Adrenal gland (tissue), 12 donors: ENCODE results near the gene KCNJ6. TPM values are rescaled to one million over a fixed set of nuclear protein-coding genes. Genes with fewer than 3 reads are reported as not detected.

ENCODE experiments used
- DNase-seq, 7 donors: peaks; one replicate each; pipeline ENCODE4 v3.0.0-alpha.2; 2019 to 2020
- H3K27ac ChIP-seq, 5 donors: fragments of 200-600 bp; sonication (generic) in 4 of 5; 1 replicate in 3 of 5; 2 replicates in 2 of 5; pipeline versions ENCODE4 v1.5.1 to v1.8.0; 2016 to 2020; ENCODE audit warnings: mild to moderate bottlenecking in 1 of 5
- H3K27me3 ChIP-seq: fragments of 200-600 bp; 2 replicates; pipeline ENCODE4 v1.8.0; 2021
- H3K36me3 ChIP-seq, 2 donors: fragments of 200-600 bp; replicated peaks in 1 of 2; 1 replicate in 1 of 2; 2 replicates in 1 of 2; pipeline versions ENCODE4 v1.5.1 to v1.8.0; 2018 to 2022
- H3K4me1 ChIP-seq, 2 donors: fragments of 200-600 bp; replicated peaks in 1 of 2; 1 replicate in 1 of 2; 2 replicates in 1 of 2; pipeline versions ENCODE4 v1.5.1 to v1.8.0; 2018 to 2021
- H3K4me3 ChIP-seq, 4 donors: fragments of 200-600 bp; sonication (generic) in 3 of 4; one replicate each; pipeline ENCODE4 v1.5.1; 2016 to 2018
- H3K9me3 ChIP-seq, 3 donors: fragments of 200-600 bp; sonication (generic) in 1 of 3; replicated peaks in 1 of 3; 1 replicate in 2 of 3; 2 replicates in 1 of 3; pipeline versions ENCODE4 v1.5.1 to v1.8.0; 2016 to 2021
- POLR2A ChIP-seq, 2 donors: fragments of 450-650 bp; IDR thresholded peaks; one replicate each; pipeline ENCODE4 v1.6.1; 2017; ENCODE audit warnings: antibody characterized with exemption in 2 of 2, mild to moderate bottlenecking in 2 of 2, moderate library complexity in 1 of 2
- WGBS, 4 donors: extraction: QIAGEN DNeasy Blood & Tissue Kit in 2 of 4; methylation state at CpG; one replicate each; pipeline versions ENCODE4 v1.1.5 to v1.1.7; 2013 to 2017; 5-methylcytosine and 5-hydroxymethylcytosine counted together
- intact Hi-C, 2 donors: fragments of 100-400 bp; cut with DNase I; formaldehyde crosslinking; loops; one replicate each; pipeline versions ENCODE4 v1.14.1 to v1.15.0; 2022 to 2023
- polyA plus RNA-seq, 3 donors: library from polyadenylated mRNA; stranded (reverse); fragments of 200-250 nt in 2 of 3; fragments of 350-450 nt in 1 of 3; fragmentation: Illumina TruSeq in 1 of 3; extraction: RNeasy Lipid Tissue Mini Kit (QIAGEN cat#74804) in 1 of 3; gene quantifications; one replicate each; pipeline ENCODE4 v1.2.3, GENCODE V29; 2013 to 2014
- total RNA-seq, 9 donors: library from RNA; depleted of rRNA in 4 of 9; stranded (reverse); fragments of >200 nt in 4 of 9; fragments of 120-200 nt in 1 of 9; fragmentation: NEBNext Ultra II Directional in 1 of 9; extraction: Animal tissue kit (Norgen Biotek cat#: 25700) in 1 of 9; gene quantifications; one replicate each; pipeline versions ENCODE4 v1.1.0 to v1.2.4, GENCODE V29; 2013 to 2023
- TF ChIP-seq, protein P1 (sequence below), 6 experiments: fragments of 450-650 bp in 4 of 6; fragments of 200-600 bp in 2 of 6; sonication (generic) in 1 of 6; IDR thresholded peaks; 1 replicate in 5 of 6; 2 replicates in 1 of 6; pipeline versions ENCODE4 v1.5.1 to v1.8.0; 2016 to 2021; ENCODE audit warnings: antibody characterized with exemption in 6 of 6, mild to moderate bottlenecking in 2 of 6, moderate library complexity in 1 of 6
- donor health status: healthy with polysubstance abuse.
- donor health status: Bipolar disorder and iron deficiency.
- donor health status: DM: yes; HTN: yes; CAD: no.
- donor health status: DM: no; HTN: no; CAD: no.
- donor health status: DM: no; HTN: no; CAD: no.
- donor health status: DM: yes; HTN: yes; CAD: no.

Gene KCNJ6
- total and polyA plus RNA-seq, 12 donors, result 0.03 to 0.60 (median 0.07) TPM; not detected in 4

DNA sequence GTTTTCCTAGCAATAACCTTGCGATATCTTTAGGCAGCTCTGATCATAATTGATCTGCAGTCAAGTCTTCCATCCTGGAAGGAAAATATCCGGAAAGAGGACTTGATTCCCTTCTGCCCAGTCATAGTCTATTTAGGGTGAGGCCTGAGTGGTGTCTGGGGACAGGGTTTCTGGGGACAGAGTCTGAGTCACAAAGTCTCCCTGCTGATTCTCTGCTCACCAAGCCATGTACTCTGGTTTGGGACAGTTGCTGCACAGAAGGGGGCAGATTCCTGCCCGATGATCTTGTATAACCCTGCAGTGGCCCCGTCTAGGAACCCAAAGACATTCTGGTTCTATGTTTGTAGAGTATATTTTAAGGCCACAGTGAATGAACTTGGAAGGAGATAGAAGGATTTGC lies 178.8 kb downstream of the KCNJ6 start:
- no peak overlapping the region for H3K4me3 ChIP-seq
- intact Hi-C loops, result no loop called here
- DNase-seq, result no peak
- H3K4me1 ChIP-seq, result no peaks in the 10 kb centered on the region
- TF ChIP-seq, protein P1, sequence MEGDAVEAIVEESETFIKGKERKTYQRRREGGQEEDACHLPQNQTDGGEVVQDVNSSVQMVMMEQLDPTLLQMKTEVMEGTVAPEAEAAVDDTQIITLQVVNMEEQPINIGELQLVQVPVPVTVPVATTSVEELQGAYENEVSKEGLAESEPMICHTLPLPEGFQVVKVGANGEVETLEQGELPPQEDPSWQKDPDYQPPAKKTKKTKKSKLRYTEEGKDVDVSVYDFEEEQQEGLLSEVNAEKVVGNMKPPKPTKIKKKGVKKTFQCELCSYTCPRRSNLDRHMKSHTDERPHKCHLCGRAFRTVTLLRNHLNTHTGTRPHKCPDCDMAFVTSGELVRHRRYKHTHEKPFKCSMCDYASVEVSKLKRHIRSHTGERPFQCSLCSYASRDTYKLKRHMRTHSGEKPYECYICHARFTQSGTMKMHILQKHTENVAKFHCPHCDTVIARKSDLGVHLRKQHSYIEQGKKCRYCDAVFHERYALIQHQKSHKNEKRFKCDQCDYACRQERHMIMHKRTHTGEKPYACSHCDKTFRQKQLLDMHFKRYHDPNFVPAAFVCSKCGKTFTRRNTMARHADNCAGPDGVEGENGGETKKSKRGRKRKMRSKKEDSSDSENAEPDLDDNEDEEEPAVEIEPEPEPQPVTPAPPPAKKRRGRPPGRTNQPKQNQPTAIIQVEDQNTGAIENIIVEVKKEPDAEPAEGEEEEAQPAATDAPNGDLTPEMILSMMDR (IDR thresholded peaks at IDR 0.05), result no peak
- no peak for TF ChIP-seq POLR2A (IDR thresholded peaks at IDR 0.05)
- no peaks in the 10 kb centered on the region for H3K9me3 ChIP-seq
- peaks cover 7% of the 10 kb centered on the region for H3K27me3 ChIP-seq
- no peak overlapping the region for H3K27ac ChIP-seq
- H3K36me3 ChIP-seq, result no peaks in the 10 kb centered on the region
- WGBS, 4 donors, result 29 to 76% (median 63%) methylated on average over 2 to 4 of the region's 4 CpGs

DNA sequence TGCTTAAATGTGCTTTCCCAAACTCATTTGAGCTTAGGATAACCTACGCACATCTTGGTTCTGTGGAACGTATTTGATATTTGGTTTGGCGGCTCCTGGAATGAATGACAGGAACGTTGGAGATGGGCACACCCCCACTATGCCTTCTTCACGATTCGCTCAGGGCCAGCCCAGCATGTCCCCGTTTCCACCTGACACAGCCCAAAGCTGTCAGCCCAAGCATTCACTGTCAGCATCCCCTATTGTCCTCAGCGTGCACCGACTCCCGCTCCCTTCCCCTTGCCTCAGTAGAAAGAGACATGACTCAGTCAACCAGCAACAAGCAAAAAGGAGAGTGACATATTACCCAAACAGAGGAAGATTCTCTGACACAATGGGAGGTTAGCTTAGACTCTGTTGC lies 181.4 kb downstream of the KCNJ6 start:
- peaks cover 7% of the 10 kb centered on the region for H3K27me3 ChIP-seq
- no peak overlapping the region for H3K4me3 ChIP-seq
- no peak for DNase-seq
- H3K9me3 ChIP-seq, result no peaks in the 10 kb centered on the region
- intact Hi-C loops, result no loop called here
- no peaks in the 10 kb centered on the region for H3K36me3 ChIP-seq
- H3K27ac ChIP-seq, result no peak overlapping the region
- TF ChIP-seq, protein P1 (IDR thresholded peaks at IDR 0.05), result no peak
- no peak for TF ChIP-seq POLR2A (IDR thresholded peaks at IDR 0.05)
- WGBS, 4 donors, result 85 to 89% (median 86%) methylated on average over 10 of the region's 10 CpGs
- H3K4me1 ChIP-seq, result no peaks in the 10 kb centered on the region

DNA sequence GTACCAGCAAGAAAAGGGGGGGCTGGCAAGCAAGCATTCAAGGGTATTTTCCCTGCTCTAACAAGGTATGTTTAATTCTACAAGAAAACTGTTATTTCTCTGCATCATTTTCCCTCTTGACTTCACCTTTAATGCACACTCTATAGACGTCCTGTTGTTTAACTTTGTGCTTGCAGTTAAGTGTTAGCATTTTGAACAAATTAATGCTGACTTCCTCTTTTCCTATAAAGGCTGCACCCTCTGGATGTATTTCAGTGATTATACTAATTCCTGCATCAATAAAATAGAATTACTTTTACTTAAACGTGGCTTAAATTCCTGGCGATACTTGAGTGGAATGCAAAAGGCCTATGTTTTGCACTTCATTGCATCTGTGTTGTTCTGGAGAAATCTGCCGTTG lies 183.3 kb downstream of the KCNJ6 start:
- no peaks in the 10 kb centered on the region for H3K9me3 ChIP-seq
- TF ChIP-seq, protein P1 (IDR thresholded peaks at IDR 0.05), result no peak
- no peak for TF ChIP-seq POLR2A (IDR thresholded peaks at IDR 0.05)
- 55 to 71% (median 64%) methylated on average over 4 of the region's 4 CpGs for WGBS, 4 donors
- H3K36me3 ChIP-seq, result no peaks in the 10 kb centered on the region
- H3K4me3 ChIP-seq, result no peak overlapping the region
- DNase-seq, result no peak
- intact Hi-C loops, result no loop called here
- no peaks in the 10 kb centered on the region for H3K4me1 ChIP-seq
- peaks cover 7% of the 10 kb centered on the region for H3K27me3 ChIP-seq
- no peak overlapping the region for H3K27ac ChIP-seq

DNA sequence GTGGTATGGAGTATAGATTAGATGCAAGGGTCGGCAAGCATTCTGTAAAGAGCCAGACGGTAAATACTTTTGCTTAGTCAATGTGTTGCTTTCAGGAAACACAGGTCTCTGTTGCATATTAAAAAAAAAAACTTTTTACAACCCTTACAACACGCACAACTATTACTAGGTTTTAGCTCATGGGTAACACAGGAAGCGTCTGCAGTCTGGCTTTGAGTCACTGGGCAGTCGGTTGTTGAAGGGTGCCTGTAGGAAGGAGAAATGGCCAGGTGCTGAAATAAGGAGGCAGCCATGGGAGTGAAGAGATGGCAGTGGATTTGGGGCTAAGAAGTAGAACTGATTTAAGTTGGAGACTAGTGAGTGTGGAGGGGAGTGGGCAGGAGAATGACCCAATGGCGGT lies 192.1 kb downstream of the KCNJ6 start:
- Histone ChIP-seq H3K4me1 (no peaks in the 10 kb centered on the region), H3K9me3 (no peaks in the 10 kb centered on the region), H3K27me3 (no peaks in the 10 kb centered on the region), H3K4me3 (no peak overlapping the region), H3K36me3 (no peaks in the 10 kb centered on the region), H3K27ac (no peak overlapping the region)
- intact Hi-C loops, result no loop called here
- TF ChIP-seq, protein P1 (IDR thresholded peaks at IDR 0.05), result no peak
- no peak for TF ChIP-seq POLR2A (IDR thresholded peaks at IDR 0.05)
- 78 to 79% (median 78%) methylated on average over 6 of the region's 6 CpGs for WGBS, 4 donors
- no peak for DNase-seq
